HPDE6-E6E7 (cell line): ENCODE results near the gene SUSD4.
A peak's percentile ranks its signal among the peaks of the same experiment; 100 is the strongest.

Source experiments
- DNase-seq: peaks from one replicate; pipeline ENCODE4 v3.0.0; 2011; ENCODE audit warnings: missing footprints; ENCODE audit errors: extremely low spot score

The SUSD4 gene

DNA sequence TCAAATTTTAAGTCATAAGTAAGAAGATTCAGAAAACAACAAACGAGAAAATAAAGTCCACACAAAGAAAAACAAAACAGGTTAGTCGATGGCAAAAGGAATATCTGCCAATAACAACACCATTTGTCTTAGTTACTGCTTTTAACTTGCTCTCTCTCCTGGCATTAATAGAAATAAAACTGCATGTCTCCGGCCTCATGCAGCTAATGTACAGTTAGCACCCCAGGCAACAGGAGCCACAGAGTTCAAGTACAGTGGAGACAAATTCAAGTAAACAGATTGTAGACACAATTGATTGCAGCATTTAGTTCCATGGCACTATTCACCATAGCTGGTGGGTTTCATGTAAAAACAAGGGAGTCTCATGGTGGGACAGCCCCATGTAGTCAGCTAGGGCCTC is 33.5 kb downstream of the SUSD4 start:
- DNase-seq = no peak

DNA sequence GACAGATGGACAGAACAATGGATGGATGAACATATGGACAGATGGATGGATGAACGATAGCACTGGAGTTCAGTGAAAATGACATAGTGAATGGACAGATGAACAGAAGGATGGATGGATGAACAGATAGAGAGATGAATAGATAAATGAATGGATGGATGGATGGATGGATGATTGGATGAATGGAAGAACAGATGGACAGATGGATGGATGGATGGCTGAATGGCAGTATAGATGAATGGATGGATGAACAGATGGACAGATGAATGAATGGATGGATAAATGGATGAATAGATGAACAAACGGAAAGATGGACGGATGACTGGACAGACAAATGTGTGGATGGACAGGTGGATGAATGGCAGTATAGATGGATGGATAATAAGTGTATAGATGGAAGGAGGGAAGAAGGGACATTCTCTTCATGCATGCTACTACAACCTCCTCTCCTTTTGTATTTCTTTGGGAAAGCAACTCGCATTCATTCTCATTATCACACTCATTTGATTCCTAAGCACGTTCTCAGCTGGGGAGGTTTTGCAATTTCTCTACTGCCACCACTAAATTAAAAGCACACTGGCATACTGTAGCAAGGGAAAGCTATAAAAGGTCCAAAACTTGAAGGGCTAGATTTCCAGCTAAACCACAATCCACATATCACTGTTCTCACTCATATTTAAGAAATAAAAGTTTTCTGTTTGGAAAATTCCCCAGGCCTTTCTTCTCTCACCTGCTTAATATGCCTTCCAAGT is 34.1 kb downstream of the SUSD4 start:
- no peak for DNase-seq

DNA sequence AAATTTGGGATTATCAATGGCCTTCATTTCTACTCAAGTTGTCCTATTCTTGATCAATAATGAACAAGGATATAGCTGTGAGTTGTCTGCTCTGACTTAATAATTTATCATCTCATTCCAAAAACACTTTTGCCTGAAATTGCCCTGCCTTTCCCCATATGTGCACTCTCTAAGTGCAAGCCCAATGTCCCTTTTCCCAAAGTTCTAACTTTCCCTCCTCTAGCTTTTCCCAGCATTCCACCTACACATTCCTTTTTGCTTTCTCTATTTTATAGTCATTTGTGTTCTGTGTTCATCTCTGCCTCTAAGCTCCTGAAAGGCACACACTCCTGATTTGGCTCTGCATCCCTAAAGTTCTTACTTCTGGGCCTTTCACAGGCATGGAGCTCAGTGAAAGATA is 34.7 kb downstream of the SUSD4 start:
- DNase-seq = no peak

DNA sequence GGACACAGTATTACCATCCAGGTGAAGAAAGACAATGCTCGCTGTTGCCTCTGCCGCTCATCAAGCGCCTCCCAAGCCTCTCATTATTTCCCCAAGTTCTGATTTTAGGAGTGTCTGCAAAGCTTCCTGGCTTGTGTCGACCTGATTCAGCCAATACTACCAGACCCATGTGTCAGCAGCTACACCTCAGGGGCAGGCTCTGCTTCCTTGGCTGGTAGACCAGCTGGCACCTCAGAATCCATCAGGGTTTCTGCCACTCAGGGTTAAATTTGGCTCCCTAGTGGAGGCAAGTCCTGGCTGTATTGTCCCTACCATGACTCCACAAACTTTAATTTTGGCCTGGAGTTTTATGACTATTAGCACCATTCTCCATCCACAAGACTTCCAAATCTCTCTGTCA is 35.4 kb downstream of the SUSD4 start:
- no peak for DNase-seq

DNA sequence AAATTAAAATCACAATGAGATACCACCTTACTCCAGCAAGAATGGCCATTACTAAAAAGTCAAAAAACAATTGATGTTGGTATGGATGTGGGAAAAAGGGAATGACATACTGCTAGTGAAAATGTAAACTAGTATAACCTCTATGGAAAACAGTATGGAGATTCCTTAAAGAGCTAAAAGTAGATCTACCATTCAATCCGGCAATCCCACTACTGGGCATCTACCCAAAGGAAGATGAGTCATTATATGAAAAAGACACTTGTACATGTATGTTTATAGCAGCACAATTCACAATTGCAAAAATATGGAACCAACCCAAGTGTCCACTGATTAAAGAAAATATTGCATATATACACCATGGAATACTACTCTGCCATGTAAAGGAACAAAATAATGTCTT is 37.2 kb downstream of the SUSD4 start:
- no peak for DNase-seq

DNA sequence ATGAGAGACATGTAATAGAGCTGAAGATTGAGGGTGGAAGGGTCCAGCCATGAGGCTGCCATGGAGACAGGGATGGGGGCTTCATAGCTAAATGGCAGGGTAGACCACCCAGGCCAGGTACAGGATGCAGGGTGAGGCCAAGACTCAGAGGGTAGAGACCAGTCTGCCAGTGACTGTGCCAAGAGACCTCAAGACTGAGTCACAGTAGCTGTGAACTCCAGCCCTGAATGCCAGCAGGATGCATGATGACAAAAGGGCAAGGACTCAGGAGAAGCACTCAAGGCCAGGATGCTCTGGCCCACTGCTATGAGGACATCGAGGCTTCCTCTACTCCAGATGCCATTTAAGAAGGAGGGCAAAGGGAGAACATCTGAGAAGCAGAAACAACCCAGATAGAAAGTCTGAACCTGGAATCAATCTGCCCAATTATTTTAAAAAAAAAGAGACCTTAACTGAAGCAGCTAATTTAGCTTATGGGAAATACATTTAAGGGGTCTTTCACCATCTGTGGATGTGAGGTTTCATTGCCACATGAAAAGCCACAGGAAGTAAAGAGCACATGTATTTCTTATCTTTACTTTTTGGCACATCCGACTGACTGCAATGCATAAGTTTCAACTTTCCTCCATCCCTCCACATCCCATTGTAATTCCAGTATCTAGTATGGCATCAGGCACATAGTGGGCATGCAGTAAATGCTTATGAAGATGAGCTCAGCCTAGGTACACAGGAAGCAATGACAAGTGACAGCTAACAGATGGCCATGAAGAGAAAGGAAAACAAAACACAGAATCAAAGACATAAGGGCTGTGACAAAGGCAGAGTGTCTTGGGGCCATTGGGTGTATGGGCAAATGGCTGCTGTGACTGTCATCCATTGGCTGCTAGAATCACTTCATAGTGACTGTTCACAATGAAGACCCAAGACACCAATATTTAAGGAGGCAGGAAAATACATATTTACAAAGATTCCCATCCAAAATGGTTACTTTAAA is 40.2 kb downstream of the SUSD4 start:
- no peak for DNase-seq

DNA sequence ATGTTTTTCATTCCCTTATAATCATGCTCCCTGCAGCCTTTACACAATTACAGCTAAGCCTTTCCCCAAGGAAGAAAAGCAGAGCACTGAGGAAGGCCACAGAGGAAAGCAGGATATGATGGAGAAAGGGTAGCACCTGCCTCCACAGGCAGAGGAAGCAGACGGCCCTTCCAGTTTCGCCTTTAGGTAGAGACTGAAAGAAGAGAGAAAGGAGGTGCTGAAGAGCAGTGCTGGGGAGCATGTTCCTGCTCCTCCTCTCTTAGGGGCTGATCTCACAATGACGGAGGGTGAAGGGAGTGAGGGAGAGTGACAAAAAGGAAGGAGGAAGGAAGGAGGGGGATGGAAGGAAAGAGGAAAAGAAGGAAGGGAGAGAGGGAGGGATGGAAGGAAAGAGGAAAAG is 41.1 kb downstream of the SUSD4 start:
- no peak for DNase-seq

DNA sequence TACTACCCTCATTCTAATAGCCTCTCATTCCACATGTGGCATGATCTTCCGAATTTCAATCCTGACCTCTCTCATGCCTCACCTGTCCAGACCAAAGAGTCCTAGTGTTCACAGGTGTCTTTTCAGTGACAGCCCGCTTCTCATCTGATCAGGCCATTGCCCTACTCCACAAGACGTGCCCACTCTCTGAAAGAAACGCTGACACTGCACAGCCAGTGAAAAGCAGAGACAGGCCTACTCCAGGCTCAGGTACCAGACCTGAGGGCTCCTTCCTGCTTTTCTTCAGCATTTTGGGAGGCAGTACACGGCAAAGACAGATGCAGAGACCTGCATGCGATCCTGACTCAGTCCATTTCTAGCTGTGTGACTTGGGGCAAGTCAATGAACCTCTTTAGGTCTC is 43.0 kb downstream of the SUSD4 start:
- no peak for DNase-seq

DNA sequence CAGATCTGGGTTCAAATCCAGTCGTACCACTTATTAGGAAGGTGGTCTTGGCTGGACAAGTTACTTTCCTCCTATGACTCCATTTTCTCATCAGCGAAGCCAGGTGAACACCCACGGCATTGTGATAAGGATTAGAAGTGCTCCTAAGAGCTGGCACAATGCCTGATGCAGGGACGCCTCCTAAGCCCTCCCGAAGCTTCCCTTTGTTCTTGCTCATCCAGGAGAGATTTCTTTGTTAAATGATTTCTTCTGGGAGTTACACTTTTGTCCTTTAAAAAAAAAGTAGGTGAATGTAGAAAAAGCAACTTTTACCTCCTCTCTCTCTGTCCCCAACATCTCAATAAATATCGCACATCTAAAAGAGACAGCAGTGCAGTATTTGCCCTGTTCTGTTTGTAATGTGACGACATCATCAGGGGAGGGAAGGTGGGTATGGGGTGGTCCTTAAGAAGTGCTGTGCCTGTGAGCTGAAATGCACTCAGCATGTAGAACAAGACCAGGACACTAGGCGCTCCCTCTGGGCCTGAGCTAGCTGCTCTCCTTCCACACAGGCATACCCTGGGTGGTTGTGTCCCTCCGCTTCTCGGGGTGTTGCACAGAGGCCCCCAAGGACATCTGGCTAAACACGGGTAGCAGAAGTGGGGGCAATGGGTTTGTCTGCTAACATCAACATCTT is 43.9 kb downstream of the SUSD4 start:
- no peak for DNase-seq

DNA sequence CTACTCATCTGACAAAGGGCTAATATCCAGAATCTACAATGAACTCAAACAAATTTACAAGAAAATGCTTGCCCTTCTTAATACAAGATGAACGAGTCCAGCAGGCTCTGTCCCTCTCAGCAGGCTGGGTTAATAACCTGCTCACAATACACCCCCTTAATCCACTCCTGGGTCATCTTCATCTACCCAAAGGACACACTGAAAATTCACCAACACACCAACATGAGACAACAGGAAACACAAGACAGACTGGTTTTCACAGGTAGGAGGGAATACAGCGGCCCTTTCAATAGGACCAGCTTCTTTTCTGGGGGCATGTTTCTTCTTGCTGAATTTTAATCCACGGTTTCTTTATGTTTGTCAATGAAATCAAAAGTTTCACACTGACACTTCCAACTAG is 44.6 kb downstream of the SUSD4 start:
- DNase-seq = peak; percentile 22

DNA sequence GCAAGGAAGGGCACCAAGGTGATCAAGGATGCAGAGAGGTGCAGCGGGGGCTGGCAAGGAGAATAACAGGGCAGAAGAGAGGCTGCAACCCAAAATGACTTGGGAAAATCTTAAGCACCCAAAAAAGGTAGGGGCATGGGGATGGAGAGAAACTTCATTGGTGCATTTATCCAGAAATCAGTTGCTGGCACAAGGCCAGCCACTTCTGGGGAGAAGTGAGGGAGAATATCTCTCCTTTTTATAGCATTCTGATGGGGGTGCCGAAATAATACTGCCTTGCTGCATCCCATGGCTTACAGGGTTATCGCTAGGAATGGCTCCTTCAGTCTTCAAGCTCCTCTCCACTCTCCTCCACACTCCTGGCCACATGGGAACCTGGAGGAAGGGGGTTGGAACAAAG is 47.9 kb downstream of the SUSD4 start:
- no peak for DNase-seq

DNA sequence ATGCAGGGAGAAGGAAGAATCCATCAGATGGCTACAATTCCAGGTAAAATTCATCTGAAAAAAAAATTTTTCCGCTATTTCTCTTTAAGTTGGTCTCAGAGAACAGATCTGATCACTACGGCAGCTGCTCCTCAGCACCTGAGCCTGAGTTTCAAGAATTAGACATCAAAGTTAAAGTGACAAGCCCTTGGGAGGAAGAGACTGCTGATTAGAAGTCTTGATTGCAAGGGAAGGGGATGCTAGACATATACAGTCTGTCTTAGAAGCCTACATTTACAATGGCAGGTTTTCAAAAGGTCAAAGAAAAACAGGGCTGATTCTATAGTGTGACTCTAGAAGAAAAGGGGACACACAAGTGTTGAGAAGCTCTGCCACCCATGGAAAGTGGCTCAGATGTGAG is 48.3 kb downstream of the SUSD4 start:
- no peak for DNase-seq

DNA sequence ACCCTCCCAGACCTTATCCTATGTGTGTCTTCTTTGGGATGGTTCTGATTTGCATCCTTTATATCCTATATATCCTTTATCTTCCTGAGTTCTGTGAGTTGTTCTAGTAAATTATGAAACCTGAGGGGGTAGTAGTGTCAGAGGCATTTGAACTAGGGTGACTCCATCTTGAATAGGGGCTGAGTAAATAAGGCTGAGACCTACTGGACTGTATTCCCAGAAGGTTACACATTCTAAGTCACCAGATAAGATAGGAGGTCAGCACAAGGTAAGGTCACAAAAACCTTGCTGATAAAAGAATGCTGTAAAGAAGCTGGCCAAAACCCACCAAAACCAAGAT is 50.6 kb downstream of the SUSD4 start:
- DNase-seq = no peak

DNA sequence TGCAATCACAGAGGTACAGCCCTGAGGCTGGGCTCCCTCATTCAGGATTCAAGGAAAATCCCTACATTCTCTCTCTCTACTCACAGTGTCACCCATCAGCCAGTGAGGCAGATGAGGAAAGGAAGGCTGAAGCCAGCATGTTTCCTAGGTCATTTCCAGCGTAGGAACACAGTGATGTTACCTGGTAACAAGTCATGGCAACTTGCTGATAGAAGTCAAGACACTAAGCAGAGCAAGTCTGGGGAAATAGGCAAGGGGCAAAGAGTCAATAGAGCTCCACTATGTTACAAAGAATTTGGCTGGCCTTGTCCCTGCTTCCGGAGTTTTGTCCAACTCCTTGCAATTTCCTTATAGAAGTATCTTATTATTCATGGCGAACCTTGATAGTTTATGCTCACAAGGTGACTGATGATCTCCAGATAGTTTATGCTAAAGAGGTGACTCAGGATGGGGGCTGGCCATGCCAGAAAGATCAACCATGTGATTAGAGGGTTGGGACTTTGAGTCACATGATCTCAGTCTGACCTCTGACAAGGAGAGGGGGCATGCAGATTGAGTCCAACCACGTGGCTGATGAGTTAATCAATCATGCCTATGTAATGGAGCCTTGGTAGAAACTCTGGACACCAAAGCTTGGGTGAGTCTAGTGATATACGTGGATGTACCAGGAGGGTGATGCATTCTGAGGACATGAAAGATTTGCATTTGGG is 51.1 kb downstream of the SUSD4 start:
- no peak for DNase-seq

DNA sequence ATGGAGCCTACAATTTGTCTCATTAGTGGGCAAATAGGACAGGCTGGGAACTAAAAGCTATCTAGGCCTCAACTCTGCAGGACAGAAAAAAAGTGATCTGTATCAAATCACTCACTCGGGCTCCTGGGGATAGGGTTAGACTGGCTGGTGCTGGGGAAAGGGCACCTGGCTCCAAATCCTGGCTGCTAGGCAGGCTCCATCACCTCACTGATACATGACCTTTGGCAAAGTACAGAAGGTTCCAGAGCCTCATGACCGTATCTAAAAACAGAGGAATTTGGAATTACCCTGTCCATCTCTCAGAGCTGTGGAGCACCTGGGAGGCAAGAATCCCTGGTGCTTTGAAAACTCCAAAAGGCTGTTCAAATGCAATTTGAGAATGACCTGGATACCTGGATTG is 51.7 kb downstream of the SUSD4 start:
- no peak for DNase-seq

DNA sequence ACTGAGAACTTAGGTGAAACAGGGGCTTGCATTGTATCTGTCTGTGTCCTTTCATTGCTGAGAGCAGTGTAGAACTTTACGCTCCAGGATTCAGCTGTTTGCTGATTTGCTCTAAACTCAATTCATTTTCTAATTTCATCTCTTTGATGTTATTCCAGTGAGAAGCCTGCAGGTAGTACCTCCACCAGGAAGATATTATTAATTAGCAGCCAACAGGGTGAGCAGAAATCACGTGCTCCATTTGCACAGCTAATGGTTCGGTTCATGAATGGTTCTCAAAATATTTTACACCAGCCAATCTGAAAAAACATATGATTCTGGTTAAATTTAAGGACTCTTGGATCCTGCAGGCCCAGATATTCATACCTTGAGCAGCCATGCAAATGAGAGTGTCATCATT is 52.1 kb downstream of the SUSD4 start:
- no peak for DNase-seq

DNA sequence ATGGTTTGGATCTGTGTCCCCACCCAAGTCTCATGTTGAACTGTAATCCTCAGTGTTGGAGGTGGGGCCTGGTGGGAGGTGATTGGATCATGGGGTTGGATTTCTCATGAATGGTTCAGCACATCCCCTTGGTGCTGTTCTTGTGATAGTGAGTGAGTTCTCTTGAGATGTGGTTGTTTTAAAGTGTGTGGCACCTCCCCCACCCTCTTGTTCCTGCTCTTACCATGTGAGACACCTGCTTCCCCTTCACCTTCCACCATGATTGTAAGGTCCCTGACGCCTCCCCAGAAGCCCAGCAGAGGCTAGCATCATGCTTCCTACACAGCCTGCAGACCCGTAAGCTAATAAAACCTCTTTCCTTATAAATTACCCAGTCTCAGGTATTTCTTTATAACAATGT is 55.8 kb downstream of the SUSD4 start:
- no peak for DNase-seq

DNA sequence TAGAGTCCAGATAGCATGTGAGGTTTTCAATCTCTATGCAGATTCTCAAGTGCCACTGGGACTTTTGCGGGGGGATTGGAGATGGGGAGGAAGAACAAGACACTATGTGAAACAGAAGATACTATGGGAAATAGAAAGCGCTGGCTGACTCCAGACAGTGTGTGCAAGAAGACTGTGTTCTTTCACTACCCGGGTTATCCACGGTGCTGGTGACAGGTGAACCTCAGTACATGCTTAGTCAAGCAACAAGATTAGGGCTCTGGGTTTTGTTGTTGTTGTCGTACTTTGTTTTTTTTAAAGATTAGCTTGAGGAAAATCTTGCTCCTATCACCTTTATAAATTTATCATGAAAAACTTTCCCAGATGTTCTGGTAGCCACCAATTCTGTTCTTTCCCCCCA is 56.4 kb downstream of the SUSD4 start:
- no peak for DNase-seq

DNA sequence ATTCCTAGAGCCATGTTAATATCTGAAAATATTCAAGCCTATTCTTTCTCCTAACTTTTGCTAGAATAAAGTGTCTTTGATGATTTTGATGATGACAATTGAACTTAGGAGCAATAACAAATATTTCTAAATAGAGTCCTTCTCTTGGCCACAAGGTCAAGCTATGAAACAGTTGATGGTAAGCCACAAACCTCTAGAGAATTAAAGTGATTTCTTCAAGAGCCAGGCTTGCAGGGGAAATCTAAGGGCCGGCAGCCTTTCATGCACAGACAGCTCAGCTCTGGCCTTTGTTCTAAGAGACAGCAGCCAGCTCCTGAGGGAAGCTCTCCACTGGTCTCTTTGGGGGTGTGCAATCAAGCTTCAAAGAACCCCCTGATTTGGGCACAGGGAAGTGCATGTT is 59.0 kb downstream of the SUSD4 start:
- no peak for DNase-seq

DNA sequence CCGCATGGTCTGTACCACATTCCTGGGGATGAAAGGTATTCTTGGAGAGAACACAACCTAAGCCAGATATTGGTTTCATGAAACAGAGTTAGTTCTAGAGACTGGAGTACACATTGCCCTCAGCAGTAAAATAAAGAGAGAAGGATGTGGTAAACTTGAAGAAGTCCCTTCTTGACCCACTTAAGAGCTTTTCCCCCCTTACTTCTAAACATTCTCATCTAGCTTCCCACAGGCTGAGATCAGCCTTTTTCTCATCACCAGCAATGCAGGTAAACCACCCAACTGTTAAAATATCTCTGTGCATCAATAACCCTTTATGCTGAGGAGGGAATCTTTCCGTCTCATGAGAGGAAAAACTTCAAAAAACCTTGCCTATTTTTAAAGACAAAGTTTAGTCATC is 62.6 kb downstream of the SUSD4 start:
- DNase-seq = no peak

DNA sequence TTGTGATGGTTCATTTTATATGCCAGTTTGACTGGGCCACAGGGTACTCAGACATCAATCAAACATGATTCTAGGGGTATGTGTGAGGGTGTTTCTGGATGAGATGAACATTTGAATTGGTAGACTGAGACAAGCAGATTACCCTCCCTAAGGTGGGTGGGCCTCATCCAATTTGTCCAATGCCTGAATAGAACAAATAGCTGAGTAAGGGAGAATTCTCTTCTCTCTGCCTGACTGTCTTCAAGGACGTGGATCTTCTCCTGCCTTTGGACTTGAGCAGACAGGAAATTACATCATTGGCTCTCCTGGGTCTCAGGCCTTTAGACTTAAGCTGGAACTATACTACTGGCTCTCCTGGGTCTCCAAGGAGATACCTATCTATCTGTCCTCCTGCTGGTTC is 64.4 kb downstream of the SUSD4 start:
- no peak for DNase-seq

DNA sequence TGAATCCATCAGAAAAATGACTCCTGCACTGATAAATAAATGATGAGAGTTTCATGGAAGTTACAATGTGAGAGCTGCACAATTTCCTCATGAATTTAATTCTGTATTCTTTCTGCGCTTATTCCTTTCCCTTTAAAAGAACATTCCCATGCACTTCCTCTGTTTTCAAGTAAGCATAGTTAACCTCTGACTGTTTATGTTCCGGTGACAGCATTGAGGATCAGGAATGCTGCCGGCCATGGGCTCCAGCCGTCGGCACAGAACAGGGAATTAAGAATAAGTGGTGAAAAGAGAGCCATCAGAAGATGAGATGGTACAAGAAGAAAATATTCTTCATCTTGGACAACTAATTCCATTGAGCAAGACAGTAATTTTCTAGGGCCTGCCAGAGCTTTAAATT is 65.3 kb downstream of the SUSD4 start:
- no peak for DNase-seq
